ENCODE results near the gene GALNT2. TPM values are rescaled to one million over a fixed set of nuclear protein-coding genes. Genes with fewer than 3 reads are reported as not detected.

GALNT2 gene
- polyA plus RNA-seq, 2 of the 4 experiments (the other 2 are of a cell fraction): 66.9 to 114 TPM

GRCh38 chr1:230300322-230301301, 233.6 kb downstream of the GALNT2 start (continued):
- TF ChIP-seq GATA3 (IDR thresholded peaks at IDR 0.05; ENCODE audit: borderline replicate concordance): no peak

- ChIA-PET CTCF (interaction anchor here (0.6 to 1.2 kb wide), 3 partner anchors 9 to 640 kb away, joined by 3 to 4 read pairs (median 3); no protein-coding TSS in a partner anchor), POLR2A (no interaction called here)
Observed at GRCh38 chr1:230301322-230301721, 234.3 kb downstream of the GALNT2 start.

More at GRCh38 chr1:230301322-230301721, 234.3 kb downstream of the GALNT2 start:
- H3K9me3 ChIP-seq: no peaks in the 10 kb centered on the region
- FAIRE-seq: no peak
- no peak overlapping the region for H3K4me3 ChIP-seq
- no peak overlapping the region for H3K27ac ChIP-seq
- no peak for ATAC-seq
- H3K4me2 ChIP-seq: no peak overlapping the region
- DNase-seq (ENCODE audit: low read depth in 1 of 2, low spot score in 1 of 2): no peak
- 81% methylated on average over 8 of the region's 8 CpGs for WGBS (ENCODE audit: missing lambda C conversion rate)
- TF ChIP-seq ZC3H11A (IDR thresholded peaks at IDR 0.05): no peak
- no peak for TF ChIP-seq MAZ (IDR thresholded peaks at IDR 0.05; ENCODE audit: borderline replicate concordance, low read depth, low read length)
- no peak for TF ChIP-seq CBX2 (IDR thresholded peaks at IDR 0.05; ENCODE audit: borderline replicate concordance, low read depth)
- TF ChIP-seq CHD4 (IDR thresholded peaks at IDR 0.05; ENCODE audit: borderline replicate concordance): no peak
- TF ChIP-seq FOXS1 (CRISPR knock-in tag; IDR thresholded peaks at IDR 0.05): no peak
- no peak for TF ChIP-seq TFCP2L1 (CRISPR knock-in tag; IDR thresholded peaks at IDR 0.05)
- no peak for TF ChIP-seq ATOH8 (CRISPR knock-in tag; IDR thresholded peaks at IDR 0.05; ENCODE audit: low read depth)
- no peak for TF ChIP-seq CHD2 (IDR thresholded peaks at IDR 0.05; ENCODE audit: low read length, partially characterized antibody)
- no peak for TF ChIP-seq REST (IDR thresholded peaks at IDR 0.05)
- no peak for TF ChIP-seq USF2 (IDR thresholded peaks at IDR 0.05)
- TF ChIP-seq KDM1A (IDR thresholded peaks at IDR 0.05; ENCODE audit: low read depth): no peak
- TF ChIP-seq HMGXB4 (CRISPR knock-in tag; IDR thresholded peaks at IDR 0.05; ENCODE audit: borderline replicate concordance): no peak
- TF ChIP-seq NFE2L2 (conservative IDR thresholded peaks at IDR 0.05; ENCODE audit: low read length): no peak
- TF ChIP-seq HOXB5 (CRISPR knock-in tag; IDR thresholded peaks at IDR 0.05): no peak
- TF ChIP-seq SREBF2 (IDR thresholded peaks at IDR 0.05): no peak
- no peak for TF ChIP-seq CBX8 (IDR thresholded peaks at IDR 0.05)
- TF ChIP-seq HOXA7 (CRISPR knock-in tag; IDR thresholded peaks at IDR 0.05): no peak
- TF ChIP-seq HEYL (CRISPR knock-in tag; IDR thresholded peaks at IDR 0.05): no peak
- H3K4me1 ChIP-seq: no peaks in the 10 kb centered on the region

Data from A549 (cell line).